ENCODE measurements around the gene XRCC2.

DNA sequence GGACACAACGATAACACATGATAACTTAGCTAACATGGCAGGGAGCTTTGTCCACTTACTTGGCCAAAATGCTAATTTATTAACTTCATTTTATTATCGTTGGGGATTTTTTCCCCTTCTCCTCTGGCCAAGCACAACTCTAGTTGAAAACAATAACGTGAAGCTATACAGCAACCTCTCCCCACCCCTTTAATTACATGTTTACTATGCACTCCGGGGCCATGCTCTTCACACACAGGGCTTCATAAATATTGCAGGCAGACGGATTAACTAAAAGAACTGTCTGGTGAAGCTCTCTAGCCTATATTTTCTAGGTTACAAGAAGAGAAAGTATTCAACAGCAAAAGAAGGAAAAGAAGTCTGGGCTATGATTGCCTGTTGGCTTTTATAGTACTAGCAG is 51.7 kb downstream of the XRCC2 start:
- TF ChIP-seq, protein P1, sequence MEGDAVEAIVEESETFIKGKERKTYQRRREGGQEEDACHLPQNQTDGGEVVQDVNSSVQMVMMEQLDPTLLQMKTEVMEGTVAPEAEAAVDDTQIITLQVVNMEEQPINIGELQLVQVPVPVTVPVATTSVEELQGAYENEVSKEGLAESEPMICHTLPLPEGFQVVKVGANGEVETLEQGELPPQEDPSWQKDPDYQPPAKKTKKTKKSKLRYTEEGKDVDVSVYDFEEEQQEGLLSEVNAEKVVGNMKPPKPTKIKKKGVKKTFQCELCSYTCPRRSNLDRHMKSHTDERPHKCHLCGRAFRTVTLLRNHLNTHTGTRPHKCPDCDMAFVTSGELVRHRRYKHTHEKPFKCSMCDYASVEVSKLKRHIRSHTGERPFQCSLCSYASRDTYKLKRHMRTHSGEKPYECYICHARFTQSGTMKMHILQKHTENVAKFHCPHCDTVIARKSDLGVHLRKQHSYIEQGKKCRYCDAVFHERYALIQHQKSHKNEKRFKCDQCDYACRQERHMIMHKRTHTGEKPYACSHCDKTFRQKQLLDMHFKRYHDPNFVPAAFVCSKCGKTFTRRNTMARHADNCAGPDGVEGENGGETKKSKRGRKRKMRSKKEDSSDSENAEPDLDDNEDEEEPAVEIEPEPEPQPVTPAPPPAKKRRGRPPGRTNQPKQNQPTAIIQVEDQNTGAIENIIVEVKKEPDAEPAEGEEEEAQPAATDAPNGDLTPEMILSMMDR (IDR thresholded peaks at IDR 0.05; ENCODE audit: insufficient read depth, low read length) = no peak
- TF ChIP-seq POLR2AphosphoS5 (IDR thresholded peaks at IDR 0.05; ENCODE audit: low read depth) = no peak
- TF ChIP-seq, protein P2, sequence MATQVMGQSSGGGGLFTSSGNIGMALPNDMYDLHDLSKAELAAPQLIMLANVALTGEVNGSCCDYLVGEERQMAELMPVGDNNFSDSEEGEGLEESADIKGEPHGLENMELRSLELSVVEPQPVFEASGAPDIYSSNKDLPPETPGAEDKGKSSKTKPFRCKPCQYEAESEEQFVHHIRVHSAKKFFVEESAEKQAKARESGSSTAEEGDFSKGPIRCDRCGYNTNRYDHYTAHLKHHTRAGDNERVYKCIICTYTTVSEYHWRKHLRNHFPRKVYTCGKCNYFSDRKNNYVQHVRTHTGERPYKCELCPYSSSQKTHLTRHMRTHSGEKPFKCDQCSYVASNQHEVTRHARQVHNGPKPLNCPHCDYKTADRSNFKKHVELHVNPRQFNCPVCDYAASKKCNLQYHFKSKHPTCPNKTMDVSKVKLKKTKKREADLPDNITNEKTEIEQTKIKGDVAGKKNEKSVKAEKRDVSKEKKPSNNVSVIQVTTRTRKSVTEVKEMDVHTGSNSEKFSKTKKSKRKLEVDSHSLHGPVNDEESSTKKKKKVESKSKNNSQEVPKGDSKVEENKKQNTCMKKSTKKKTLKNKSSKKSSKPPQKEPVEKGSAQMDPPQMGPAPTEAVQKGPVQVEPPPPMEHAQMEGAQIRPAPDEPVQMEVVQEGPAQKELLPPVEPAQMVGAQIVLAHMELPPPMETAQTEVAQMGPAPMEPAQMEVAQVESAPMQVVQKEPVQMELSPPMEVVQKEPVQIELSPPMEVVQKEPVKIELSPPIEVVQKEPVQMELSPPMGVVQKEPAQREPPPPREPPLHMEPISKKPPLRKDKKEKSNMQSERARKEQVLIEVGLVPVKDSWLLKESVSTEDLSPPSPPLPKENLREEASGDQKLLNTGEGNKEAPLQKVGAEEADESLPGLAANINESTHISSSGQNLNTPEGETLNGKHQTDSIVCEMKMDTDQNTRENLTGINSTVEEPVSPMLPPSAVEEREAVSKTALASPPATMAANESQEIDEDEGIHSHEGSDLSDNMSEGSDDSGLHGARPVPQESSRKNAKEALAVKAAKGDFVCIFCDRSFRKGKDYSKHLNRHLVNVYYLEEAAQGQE (IDR thresholded peaks at IDR 0.05; ENCODE audit: insufficient replicate concordance, low read depth) = no peak

All from HL-60 (cell line).